Frontal cortex (tissue), 4 donors: ENCODE data around the gene S100A9. TPM values are rescaled to one million over a fixed set of nuclear protein-coding genes. Genes with fewer than 3 reads are reported as not detected.
"Not testable (repeated sequence)": the region's sequence is repeated elsewhere in the genome, so short reads cannot be mapped to it uniquely, and the experiment has no call there.

ENCODE experiments used
- DNase-seq, 2 donors: peaks; one replicate each; pipeline ENCODE4 v3.0.0; 2012; ENCODE audit warnings: low spot score in 2 of 2
- FAIRE-seq: peaks from 2 replicates; lab custom pipeline; 2012; peaks lifted over from hg19 to GRCh38; lab: Jason Lieb, UNC
- small RNA-seq: library from RNA; depleted of rRNA; stranded (forward); fragments of <200 nt; gene quantifications from one replicate; pipeline ENCODE3, GENCODE V24; 2014
- total RNA-seq: library from RNA; depleted of rRNA; stranded (reverse); fragments of >200 nt; gene quantifications from one replicate; pipeline ENCODE4 v1.2.3, GENCODE V29; 2014
- donor health status: control.
- donor health status: control.
- donor health status: control.

The S100A9 gene
- total RNA-seq, 1 donor from 2014 or later, result 28.9 TPM

GRCh38 chr1:153401461-153401860 lies 43.8 kb downstream of the S100A9 start:
- DNase-seq (no peak), FAIRE-seq (no peak)

GRCh38 chr1:153402226-153402625 lies 44.6 kb downstream of the S100A9 start:
- DNase-seq, result no peak
- FAIRE-seq, result no peak

GRCh38 chr1:153403421-153404085 lies 45.9 kb downstream of the S100A9 start:
- FAIRE-seq (no peak), DNase-seq (no peak)

GRCh38 chr1:153404086-153404635 lies 46.5 kb downstream of the S100A9 start:
- no peak for FAIRE-seq
- no peak for DNase-seq

- FAIRE-seq (no peak), DNase-seq (no peak)
These were observed 47.1 kb downstream of the S100A9 start for GRCh38 chr1:153404768-153405167.

- not testable (repeated sequence) for FAIRE-seq, DNase-seq
These were observed 48.4 kb downstream of the S100A9 start for GRCh38 chr1:153405825-153406599.

- not testable (repeated sequence) for FAIRE-seq, DNase-seq
These were observed 49.6 kb downstream of the S100A9 start for GRCh38 chr1:153407274-153407673.

Small RNA genes lying within 50 kb of the gene (small RNA-seq; reads per million reads assigned to genes)
- gene RNU6-160P, result not detected
- gene S100A15A, result not detected

Other genes starting within 250 kb of the S100A9 start
- gene SPRR2F, start 244.3 kb upstream of the S100A9 start, total RNA-seq, result not detected
- not detected for gene SPRR2G, start 207.0 kb upstream of the S100A9 start, total RNA-seq
- gene LELP1, start 154.4 kb upstream of the S100A9 start, total RNA-seq, result not detected
- not detected for gene PRR9, start 140.3 kb upstream of the S100A9 start, total RNA-seq
- gene LORICRIN, start 98.2 kb upstream of the S100A9 start, total RNA-seq, result not detected
- not detected for gene PGLYRP3, start 44.9 kb upstream of the S100A9 start, total RNA-seq
- not detected for gene PGLYRP4, start 9.0 kb upstream of the S100A9 start, total RNA-seq
- gene S100A12, start 17.8 kb downstream of the S100A9 start, total RNA-seq, result 6.9 TPM
- gene S100A8, start 33.2 kb downstream of the S100A9 start, total RNA-seq, result 7.3 TPM
- gene S100A7A, start 58.7 kb downstream of the S100A9 start, total RNA-seq, result not detected
- not detected for gene S100A7, start 102.8 kb downstream of the S100A9 start, total RNA-seq
- gene S100A6, start 178.1 kb downstream of the S100A9 start, total RNA-seq, result 9.8 TPM
- not detected for gene S100A5, start 183.1 kb downstream of the S100A9 start, total RNA-seq
- gene S100A4, start 188.0 kb downstream of the S100A9 start, total RNA-seq, result 1.6 TPM
- not detected for gene S100A3, start 191.4 kb downstream of the S100A9 start, total RNA-seq
- gene S100A2, start 208.0 kb downstream of the S100A9 start, total RNA-seq, result not detected